CD14-positive monocyte (primary cell): Measurements from ENCODE around the gene ISG15. TPM values are rescaled to one million over a fixed set of nuclear protein-coding genes. Genes with fewer than 3 reads are reported as not detected.

Experiments used
- DNase-seq, 3 donors: peaks; one replicate each; pipeline ENCODE4 v3.0.0-alpha.2; 2011 to 2022
- H2AFZ ChIP-seq: 2 replicates; pipeline ENCODE4 v1.6.0; 2012; ENCODE audit warnings: mild to moderate bottlenecking, low read depth, low read length, inconsistent platforms; ENCODE audit not compliant: insufficient read depth, poor library complexity, severe bottlenecking
- H3K27ac ChIP-seq, 2 donors: 1 replicate in 1 of 2; 2 replicates in 1 of 2; pipeline ENCODE4 v1.5.1; 2012 to 2013; ENCODE audit warnings: low read length in 2 of 2, control low read depth in 1 of 2, inconsistent platforms in 1 of 2, low read depth in 1 of 2, mild to moderate bottlenecking in 1 of 2
- H3K27me3 ChIP-seq, 2 donors: one replicate each; pipeline versions ENCODE4 v1.6.0 to v1.6.1; 2011 to 2013; ENCODE audit warnings: low read length in 2 of 2; ENCODE audit not compliant: control insufficient read depth in 2 of 2, insufficient read depth in 2 of 2
- H3K36me3 ChIP-seq, 2 donors: replicated peaks in 1 of 2; 1 replicate in 1 of 2; 2 replicates in 1 of 2; pipeline versions ENCODE4 v1.5.1 to v1.6.1; 2012 to 2013; ENCODE audit warnings: low read length in 2 of 2, control low read depth in 1 of 2, inconsistent platforms in 1 of 2, mild to moderate bottlenecking in 1 of 2; ENCODE audit not compliant: insufficient read depth in 2 of 2, control insufficient read depth in 1 of 2
- H3K4me1 ChIP-seq, 2 donors: 1 replicate in 1 of 2; 2 replicates in 1 of 2; pipeline versions ENCODE4 v1.5.1 to v1.6.1; 2012 to 2013; ENCODE audit warnings: low read length in 2 of 2, control low read depth in 1 of 2, inconsistent platforms in 1 of 2, mild to moderate bottlenecking in 1 of 2, moderate library complexity in 1 of 2; ENCODE audit not compliant: insufficient read depth in 2 of 2, control insufficient read depth in 1 of 2
- H3K4me2 ChIP-seq: replicated peaks from 2 replicates; pipeline ENCODE3; 2012; ENCODE audit warnings: low read length, moderate library complexity, mild to moderate bottlenecking; ENCODE audit not compliant: poor library complexity, severe bottlenecking; ENCODE audit errors: extremely low read depth
- H3K4me3 ChIP-seq, 3 experiments: fragments of 200-600 bp in 1 of 3; sonication (generic) in 1 of 3; replicated peaks in 1 of 3; 1 replicate in 2 of 3; 2 replicates in 1 of 3; pipeline ENCODE4 v1.5.1; 2011 to 2013; ENCODE audit warnings: low read length in 3 of 3, mild to moderate bottlenecking in 3 of 3, control low read depth in 2 of 3, low read depth in 2 of 3, inconsistent platforms in 1 of 3, moderate library complexity in 1 of 3
- H3K79me2 ChIP-seq: 2 replicates; pipeline ENCODE4 v1.6.0; 2012; ENCODE audit warnings: mild to moderate bottlenecking, control low read depth, inconsistent platforms, low read length, moderate library complexity; ENCODE audit not compliant: insufficient read depth
- H3K9ac ChIP-seq: 2 replicates; pipeline ENCODE4 v1.6.0; 2017; ENCODE audit warnings: low read length, mild to moderate bottlenecking; ENCODE audit not compliant: insufficient read depth, poor library complexity, severe bottlenecking
- H3K9me3 ChIP-seq, 2 donors: replicated peaks in 1 of 2; 1 replicate in 1 of 2; 2 replicates in 1 of 2; pipeline versions ENCODE4 v1.5.1 to v1.6.1; 2012 to 2013; ENCODE audit warnings: low read length in 2 of 2, control low read depth in 1 of 2; ENCODE audit not compliant: control insufficient read depth in 1 of 2, insufficient read depth in 1 of 2
- H4K20me1 ChIP-seq: 2 replicates; pipeline ENCODE4 v1.6.0; 2012; ENCODE audit warnings: mild to moderate bottlenecking, low read length, control low read depth, moderate library complexity; ENCODE audit not compliant: insufficient read depth
- H3K27ac Mint-ChIP-seq, 7 donors: one replicate each; pipeline ENCODE4 v1.8.0; 2020; ENCODE audit warnings: mild to moderate bottlenecking in 7 of 7, mixed read lengths in 7 of 7, moderate library complexity in 6 of 7, inconsistent platforms in 2 of 7
- H3K27me3 Mint-ChIP-seq, 3 donors: one replicate each; pipeline ENCODE4 v1.8.0; 2021 to 2022; ENCODE audit warnings: low read depth in 3 of 3, mild to moderate bottlenecking in 3 of 3, mixed read lengths in 3 of 3, moderate library complexity in 3 of 3, inconsistent platforms in 1 of 3
- H3K36me3 Mint-ChIP-seq, 2 donors: one replicate each; pipeline ENCODE4 v1.8.0; 2020; ENCODE audit warnings: mixed read lengths in 2 of 2, inconsistent platforms in 1 of 2, mild to moderate bottlenecking in 1 of 2
- H3K4me1 Mint-ChIP-seq: one replicate; pipeline ENCODE4 v1.8.0; 2020; ENCODE audit warnings: mild to moderate bottlenecking, mixed read lengths
- H3K4me3 Mint-ChIP-seq, 2 donors: one replicate each; pipeline ENCODE4 v1.8.0; 2020; ENCODE audit warnings: mild to moderate bottlenecking in 2 of 2, mixed read lengths in 2 of 2, moderate library complexity in 1 of 2
- H3K9me3 Mint-ChIP-seq, 7 donors: one replicate each; pipeline ENCODE4 v1.8.0; 2020 to 2022; ENCODE audit warnings: mixed read lengths in 7 of 7, mild to moderate bottlenecking in 6 of 7, moderate library complexity in 6 of 7, inconsistent platforms in 2 of 7
- CTCF ChIP-seq: fragments of 200-600 bp; IDR thresholded peaks from one replicate; pipeline ENCODE4 v1.8.0; 2022; ENCODE audit warnings: antibody characterized with exemption, mild to moderate bottlenecking
- WGBS: methylation state at CpG from one replicate; pipeline ENCODE4 v1.1.5; 2013; ENCODE audit warnings: missing lambda C conversion rate; ENCODE audit not compliant: insufficient coverage; 5-methylcytosine and 5-hydroxymethylcytosine counted together
- intact Hi-C, 2 donors: fragments of 100-400 bp; cut with micrococcal nuclease; formaldehyde crosslinking; loops; one replicate each; pipeline versions ENCODE4 v1.15.0 to v1.15.1; 2023
- polyA plus RNA-seq, 3 donors: library from polyadenylated mRNA; depleted of rRNA in 1 of 3; unstranded in 2 of 3; stranded (reverse) in 1 of 3; fragments of 300-500 nt in 2 of 3; fragments of >200 nt in 1 of 3; fragmentation: Illumina TruSeq in 2 of 3; gene quantifications; 1 replicate in 2 of 3; 2 replicates in 1 of 3; pipeline ENCODE4 v1.2.3, GENCODE V29; 2012 to 2021

ISG15 gene
- polyA plus RNA-seq, 3 donors, result 128 to 241 (median 145) TPM

GRCh38 chr1:1054099-1054700, 40.9 kb downstream of the ISG15 start:
- no peak for TF ChIP-seq CTCF
- no peak overlapping the region for H3K27ac Mint-ChIP-seq

GRCh38 chr1:1054971-1055370, 41.7 kb downstream of the ISG15 start:
- Histone ChIP-seq H3K27ac (no peak overlapping the region), H3K36me3 (no peaks in the 10 kb centered on the region), H3K9ac (no peak overlapping the region), H2AFZ (no peak overlapping the region), H3K4me1 (peaks cover 10 to 14% of the 10 kb centered on the region in 2 donors), H3K27me3 (peaks cover 0 to 18% of the 10 kb centered on the region in 2 donors), H3K4me3 (no peak overlapping the region), H4K20me1 (no peaks in the 10 kb centered on the region), H3K4me2 (no peak overlapping the region), H3K9me3 (no peaks in the 10 kb centered on the region), H3K79me2 (no peaks in the 10 kb centered on the region)
- H3K27ac Mint-ChIP-seq, result no peak overlapping the region
- peaks cover 5% of the 10 kb centered on the region for H3K4me1 Mint-ChIP-seq
- no peak overlapping the region for H3K4me3 Mint-ChIP-seq
- WGBS, result 91% methylated on average over 23 of the region's 23 CpGs
- peaks cover 26 to 32% (median 27%) of the 10 kb centered on the region in 3 donors for H3K27me3 Mint-ChIP-seq
- no peak for DNase-seq
- H3K36me3 Mint-ChIP-seq, result peaks cover 0 to 1% of the 10 kb centered on the region in 2 donors
- TF ChIP-seq CTCF, result no peak
- peaks cover 0 to 4% (median 2%) of the 10 kb centered on the region in 7 donors for H3K9me3 Mint-ChIP-seq
- intact Hi-C loops, result loop anchor here in 1 of 2 donors (5.0 kb wide), 1 partner anchor 33 kb away; the partner anchor contains the start of gene AGRN

More at GRCh38 chr1:1054099-1054700, 40.9 kb downstream of the ISG15 start:
- peaks cover 5 to 6% of the 10 kb centered on the region in 2 donors for H3K4me1 ChIP-seq
- H4K20me1 ChIP-seq, result no peaks in the 10 kb centered on the region
- Mint-ChIP-seq H3K4me1 (peaks cover 4% of the 10 kb centered on the region), H3K36me3 (peaks cover 0 to 1% of the 10 kb centered on the region in 2 donors), H3K9me3 (peaks cover 0 to 4% (median 2%) of the 10 kb centered on the region in 7 donors), H3K27me3 (peaks cover 25 to 28% (median 25%) of the 10 kb centered on the region in 3 donors), H3K4me3 (no peak overlapping the region)
- H3K36me3 ChIP-seq, result no peaks in the 10 kb centered on the region
- H3K4me3 ChIP-seq, result no peak overlapping the region
- no peak for DNase-seq
- H3K9ac ChIP-seq, result no peak overlapping the region
- H3K4me2 ChIP-seq, result no peak overlapping the region
- intact Hi-C loops, result no loop called here
- H3K79me2 ChIP-seq, result no peaks in the 10 kb centered on the region
- no peak overlapping the region for H2AFZ ChIP-seq
- no peak overlapping the region for H3K27ac ChIP-seq
- H3K9me3 ChIP-seq, result no peaks in the 10 kb centered on the region
- 98% methylated on average over 13 of the region's 18 CpGs for WGBS
- peaks cover 0 to 15% of the 10 kb centered on the region in 2 donors for H3K27me3 ChIP-seq
